DND-41 (cell line): Measurements from ENCODE around the gene ERCC2.

ENCODE experiments used
- ATAC-seq: fragments of 200-7000 bp; cut with Tn5 transposase; 3 replicates; pipeline ENCODE4 v1.9.1; 2021; ENCODE audit warnings: low read depth; ENCODE audit not compliant: insufficient read depth
- DNase-seq: peaks from one replicate; pipeline ENCODE4 v3.0.0-alpha.2; 2020
- H2AFZ ChIP-seq: 2 replicates; pipeline ENCODE4 v1.6.0; 2012; ENCODE audit warnings: low read depth, low read length
- H3K27ac ChIP-seq: 2 replicates; pipeline ENCODE4 v1.5.1; 2012; ENCODE audit warnings: low read length, inconsistent platforms
- H3K27me3 ChIP-seq: fragments of 200-600 bp; sonication (generic); 2 replicates; pipeline ENCODE4 v1.6.0; 2012; ENCODE audit warnings: low read length, mild to moderate bottlenecking, inconsistent platforms; ENCODE audit not compliant: insufficient read depth, poor library complexity
- H3K36me3 ChIP-seq: 2 replicates; pipeline ENCODE4 v1.5.1; 2012; ENCODE audit warnings: low read length, inconsistent platforms; ENCODE audit not compliant: insufficient read depth
- H3K4me1 ChIP-seq: 2 replicates; pipeline ENCODE4 v1.5.1; 2012; ENCODE audit warnings: mild to moderate bottlenecking, low read length; ENCODE audit not compliant: insufficient read depth
- H3K4me2 ChIP-seq: 2 replicates; pipeline ENCODE4 v1.6.0; 2012; ENCODE audit warnings: mild to moderate bottlenecking, moderate library complexity, low read length, inconsistent platforms; ENCODE audit not compliant: insufficient read depth
- H3K4me3 ChIP-seq, 2 experiments: fragments of 200-600 bp in 1 of 2; shearing (Covaris generic) in 1 of 2; 2 replicates each; pipeline ENCODE4 v1.5.1; 2012 to 2016; ENCODE audit warnings: inconsistent platforms in 2 of 2, low read length in 2 of 2, mild to moderate bottlenecking in 2 of 2, low read depth in 1 of 2, moderate library complexity in 1 of 2
- H3K79me2 ChIP-seq: 2 replicates; pipeline ENCODE4 v1.6.0; 2012; ENCODE audit warnings: low read length, inconsistent platforms; ENCODE audit not compliant: insufficient read depth
- H3K9ac ChIP-seq: 2 replicates; pipeline ENCODE4 v1.6.0; 2012; ENCODE audit warnings: low read depth, mild to moderate bottlenecking, inconsistent platforms, low read length, moderate library complexity
- H3K9me3 ChIP-seq: 2 replicates; pipeline ENCODE4 v1.5.1; 2012; ENCODE audit warnings: low read length, moderate library complexity, mild to moderate bottlenecking, inconsistent platforms; ENCODE audit not compliant: insufficient read depth, severe bottlenecking
- H4K20me1 ChIP-seq: 2 replicates; pipeline ENCODE4 v1.6.0; 2012; ENCODE audit warnings: low read length; ENCODE audit not compliant: insufficient read depth
- EZH2 ChIP-seq: IDR thresholded peaks from 3 replicates; pipeline ENCODE4 v1.6.1; 2012; ENCODE audit warnings: borderline replicate concordance, low read depth, mild to moderate bottlenecking, moderate library complexity, low read length, inconsistent platforms; ENCODE audit not compliant: severe bottlenecking
- TF ChIP-seq, protein P1 (sequence below): IDR thresholded peaks from 2 replicates; pipeline ENCODE4 v1.5.1; 2012; ENCODE audit warnings: borderline replicate concordance, low read length, moderate library complexity, mild to moderate bottlenecking; ENCODE audit not compliant: poor library complexity, severe bottlenecking; ENCODE audit errors: extremely low read depth

The ERCC2 gene

GRCh38 chr19:45385392-45386221 lies 15.2 kb upstream of the ERCC2 start:
- no peak for DNase-seq
- H3K4me1 ChIP-seq = no peaks in the 10 kb centered on the region
- no peak overlapping the region for H3K27ac ChIP-seq
- H3K79me2 ChIP-seq = no peaks in the 10 kb centered on the region
- no peak overlapping the region for H3K9ac ChIP-seq
- H3K4me3 ChIP-seq = no peak overlapping the region
- TF ChIP-seq EZH2 = no peak
- TF ChIP-seq, protein P1, sequence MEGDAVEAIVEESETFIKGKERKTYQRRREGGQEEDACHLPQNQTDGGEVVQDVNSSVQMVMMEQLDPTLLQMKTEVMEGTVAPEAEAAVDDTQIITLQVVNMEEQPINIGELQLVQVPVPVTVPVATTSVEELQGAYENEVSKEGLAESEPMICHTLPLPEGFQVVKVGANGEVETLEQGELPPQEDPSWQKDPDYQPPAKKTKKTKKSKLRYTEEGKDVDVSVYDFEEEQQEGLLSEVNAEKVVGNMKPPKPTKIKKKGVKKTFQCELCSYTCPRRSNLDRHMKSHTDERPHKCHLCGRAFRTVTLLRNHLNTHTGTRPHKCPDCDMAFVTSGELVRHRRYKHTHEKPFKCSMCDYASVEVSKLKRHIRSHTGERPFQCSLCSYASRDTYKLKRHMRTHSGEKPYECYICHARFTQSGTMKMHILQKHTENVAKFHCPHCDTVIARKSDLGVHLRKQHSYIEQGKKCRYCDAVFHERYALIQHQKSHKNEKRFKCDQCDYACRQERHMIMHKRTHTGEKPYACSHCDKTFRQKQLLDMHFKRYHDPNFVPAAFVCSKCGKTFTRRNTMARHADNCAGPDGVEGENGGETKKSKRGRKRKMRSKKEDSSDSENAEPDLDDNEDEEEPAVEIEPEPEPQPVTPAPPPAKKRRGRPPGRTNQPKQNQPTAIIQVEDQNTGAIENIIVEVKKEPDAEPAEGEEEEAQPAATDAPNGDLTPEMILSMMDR = no peak
- no peak overlapping the region for H3K4me2 ChIP-seq
- no peak for ATAC-seq
- H2AFZ ChIP-seq = no peak overlapping the region
- no peaks in the 10 kb centered on the region for H4K20me1 ChIP-seq
- H3K36me3 ChIP-seq = no peaks in the 10 kb centered on the region
- no peaks in the 10 kb centered on the region for H3K27me3 ChIP-seq
- no peaks in the 10 kb centered on the region for H3K9me3 ChIP-seq

- no peaks in the 10 kb centered on the region for H3K79me2 ChIP-seq
- H3K4me3 ChIP-seq = no peak overlapping the region
- H3K9ac ChIP-seq = no peak overlapping the region
- no peaks in the 10 kb centered on the region for H3K27me3 ChIP-seq
- H2AFZ ChIP-seq = no peak overlapping the region
- no peak overlapping the region for H3K27ac ChIP-seq
- no peaks in the 10 kb centered on the region for H3K4me1 ChIP-seq
- H3K4me2 ChIP-seq = no peak overlapping the region
- no peaks in the 10 kb centered on the region for H4K20me1 ChIP-seq
- no peaks in the 10 kb centered on the region for H3K9me3 ChIP-seq
- TF ChIP-seq EZH2 = no peak
- TF ChIP-seq, protein P1 = no peak
- ATAC-seq (no peak), DNase-seq (no peak)
- no peaks in the 10 kb centered on the region for H3K36me3 ChIP-seq
These were observed 12.1 kb upstream of the ERCC2 start for GRCh38 chr19:45382426-45382825.

DNA sequence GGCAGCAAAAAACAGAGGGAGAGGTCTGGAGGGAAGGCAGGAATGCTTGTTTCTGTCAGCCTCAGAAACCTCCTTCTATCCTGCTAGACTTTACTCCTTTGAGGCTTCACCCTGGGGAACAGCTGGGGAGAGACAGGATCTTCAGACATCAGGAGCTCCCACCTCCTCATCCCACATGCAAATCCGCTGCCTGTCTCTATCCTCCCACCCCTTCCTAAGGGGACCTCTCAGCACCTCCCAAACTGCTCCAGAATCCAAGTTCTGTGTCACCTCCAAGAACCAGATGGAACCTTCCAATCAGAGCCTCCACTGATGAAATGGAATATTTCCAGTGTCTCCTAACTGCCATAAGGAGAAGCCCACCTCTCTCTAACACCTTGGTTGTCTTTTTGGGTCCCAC lies 9.7 kb upstream of the ERCC2 start:
- Histone ChIP-seq H3K9ac (no peak overlapping the region), H3K27me3 (no peaks in the 10 kb centered on the region), H3K4me2 (no peak overlapping the region), H3K4me3 (no peak overlapping the region), H2AFZ (no peak overlapping the region), H3K79me2 (no peaks in the 10 kb centered on the region), H3K4me1 (no peaks in the 10 kb centered on the region), H4K20me1 (no peaks in the 10 kb centered on the region), H3K36me3 (no peaks in the 10 kb centered on the region), H3K27ac (no peak overlapping the region), H3K9me3 (no peaks in the 10 kb centered on the region)
- ATAC-seq = no peak
- TF ChIP-seq EZH2 = no peak
- TF ChIP-seq, protein P1 = no peak
- DNase-seq = no peak
